IPS-20b (cell line): ENCODE measurements around the gene HAUS1.
A peak's percentile ranks its signal among the peaks of the same experiment; 100 is the strongest.
"Not testable (repeated sequence)": the region's sequence is repeated elsewhere in the genome, so short reads cannot be mapped to it uniquely, and the experiment has no call there.

Source experiments
- H3K27ac ChIP-seq: one replicate; pipeline ENCODE4 v1.5.1; 2013; ENCODE audit warnings: low read length
- H3K27me3 ChIP-seq: 2 replicates; pipeline ENCODE4 v1.6.1; 2013; ENCODE audit warnings: mild to moderate bottlenecking, low read length, inconsistent platforms; ENCODE audit not compliant: insufficient read depth
- H3K36me3 ChIP-seq: 2 replicates; pipeline ENCODE4 v1.6.1; 2013; ENCODE audit warnings: low read depth, mild to moderate bottlenecking, inconsistent platforms, low read length, moderate library complexity; ENCODE audit not compliant: insufficient read depth
- H3K4me1 ChIP-seq: 2 replicates; pipeline ENCODE4 v1.6.1; 2013; ENCODE audit warnings: mild to moderate bottlenecking, control low read depth, inconsistent platforms, low read length, moderate library complexity; ENCODE audit not compliant: insufficient read depth
- H3K4me3 ChIP-seq: 2 replicates; pipeline ENCODE4 v1.5.1; 2013; ENCODE audit warnings: mild to moderate bottlenecking, low read length, inconsistent platforms
- H3K9ac ChIP-seq: 2 replicates; pipeline ENCODE4 v1.6.1; 2013; ENCODE audit warnings: low read depth, mild to moderate bottlenecking, inconsistent platforms, low read length, moderate library complexity
- H3K9me3 ChIP-seq: 2 replicates; pipeline ENCODE4 v1.6.1; 2013; ENCODE audit warnings: mild to moderate bottlenecking, low read depth, low read length, inconsistent platforms; ENCODE audit not compliant: insufficient read depth

HAUS1 gene

DNA sequence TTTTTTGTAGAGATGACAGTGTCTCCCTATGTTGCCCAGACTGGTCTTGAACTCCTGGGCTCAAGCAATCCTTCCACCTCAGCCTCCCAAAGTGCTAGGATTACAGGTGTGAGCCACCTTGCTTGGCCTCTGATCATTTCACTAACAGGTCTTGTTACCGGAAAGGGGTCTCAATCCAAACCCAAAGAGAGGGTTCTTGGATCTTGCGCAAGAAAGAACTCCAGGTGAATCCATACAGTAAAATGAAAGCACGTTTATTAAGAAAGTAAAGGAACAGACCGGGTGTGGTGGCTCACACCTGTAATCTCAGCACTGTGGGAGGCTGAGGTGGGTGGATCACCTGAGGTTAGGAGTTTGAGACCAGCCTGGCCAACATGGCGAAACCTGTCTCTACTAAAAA, 56.7 kb downstream of the HAUS1 start:
- not testable (repeated sequence) for H3K27ac ChIP-seq, H3K9me3 ChIP-seq, H3K9ac ChIP-seq, H3K36me3 ChIP-seq, H3K4me1 ChIP-seq, H3K4me3 ChIP-seq, H3K27me3 ChIP-seq

DNA sequence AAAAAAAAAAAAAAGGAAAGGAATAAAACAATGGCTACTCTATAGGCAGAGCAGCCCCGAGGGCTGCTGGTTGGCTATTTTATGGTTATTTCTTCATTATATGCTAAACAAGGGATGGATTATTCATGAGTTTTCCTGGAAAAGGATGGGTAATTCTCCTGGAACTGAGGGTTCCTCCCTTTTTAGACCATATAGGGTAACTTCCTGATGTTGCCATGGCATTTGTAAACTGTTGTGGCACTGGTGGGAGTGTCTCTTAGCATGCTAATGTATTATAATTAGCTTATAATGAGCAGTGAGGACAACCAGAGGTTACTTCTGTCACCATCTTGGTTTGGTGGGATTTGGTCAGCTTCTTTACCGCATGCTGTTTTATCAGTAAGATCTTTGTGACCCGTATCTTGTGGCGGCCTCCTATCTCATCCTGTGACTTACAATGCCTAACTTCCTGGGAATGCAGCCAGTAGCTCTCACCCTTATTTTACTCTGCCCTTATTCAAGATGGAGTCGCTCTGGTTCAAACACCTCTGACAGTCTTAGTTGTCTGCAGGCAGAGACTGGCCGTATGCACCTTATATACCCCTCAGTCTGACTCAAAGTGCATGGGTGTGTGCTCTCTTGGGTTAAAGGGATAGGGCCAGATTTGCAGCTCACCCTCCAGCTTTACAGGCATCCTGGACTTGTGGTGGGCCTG, 57.7 kb downstream of the HAUS1 start:
- no peaks in the 10 kb centered on the region for H3K9me3 ChIP-seq
- no peak overlapping the region for H3K9ac ChIP-seq
- H3K4me1 ChIP-seq, result peaks cover 4% of the 10 kb centered on the region; the same call in 1 of the 2 replicates
- H3K4me3 ChIP-seq, result no peak overlapping the region
- H3K27me3 ChIP-seq, result no peaks in the 10 kb centered on the region
- H3K36me3 ChIP-seq, result no peaks in the 10 kb centered on the region
- no peak overlapping the region for H3K27ac ChIP-seq

DNA sequence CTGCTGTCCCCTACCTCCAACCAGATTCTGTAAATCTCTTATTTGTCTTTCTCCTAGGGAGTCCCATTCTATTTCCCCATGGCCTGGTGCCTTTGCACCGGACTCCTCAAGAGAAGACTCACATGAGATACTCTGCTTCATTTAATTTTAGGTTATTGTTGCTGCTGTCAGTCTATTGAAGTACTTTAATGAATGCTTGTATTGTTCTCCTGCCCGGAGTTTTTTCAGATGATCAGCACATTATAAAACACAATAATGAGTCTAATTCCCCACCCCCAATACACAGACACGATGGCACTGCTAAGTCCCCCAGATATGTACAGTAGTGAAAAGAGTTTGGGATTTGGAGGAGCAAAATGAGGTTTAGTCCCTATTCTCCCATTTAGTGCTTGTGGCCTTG, 58.9 kb downstream of the HAUS1 start:
- Histone ChIP-seq H3K36me3 (no peaks in the 10 kb centered on the region), H3K27me3 (no peaks in the 10 kb centered on the region), H3K4me1 (peaks cover 9% of the 10 kb centered on the region; the same call in 1 of the 2 replicates), H3K9ac (no peak overlapping the region), H3K27ac (no peak overlapping the region), H3K9me3 (no peaks in the 10 kb centered on the region), H3K4me3 (no peak overlapping the region)

DNA sequence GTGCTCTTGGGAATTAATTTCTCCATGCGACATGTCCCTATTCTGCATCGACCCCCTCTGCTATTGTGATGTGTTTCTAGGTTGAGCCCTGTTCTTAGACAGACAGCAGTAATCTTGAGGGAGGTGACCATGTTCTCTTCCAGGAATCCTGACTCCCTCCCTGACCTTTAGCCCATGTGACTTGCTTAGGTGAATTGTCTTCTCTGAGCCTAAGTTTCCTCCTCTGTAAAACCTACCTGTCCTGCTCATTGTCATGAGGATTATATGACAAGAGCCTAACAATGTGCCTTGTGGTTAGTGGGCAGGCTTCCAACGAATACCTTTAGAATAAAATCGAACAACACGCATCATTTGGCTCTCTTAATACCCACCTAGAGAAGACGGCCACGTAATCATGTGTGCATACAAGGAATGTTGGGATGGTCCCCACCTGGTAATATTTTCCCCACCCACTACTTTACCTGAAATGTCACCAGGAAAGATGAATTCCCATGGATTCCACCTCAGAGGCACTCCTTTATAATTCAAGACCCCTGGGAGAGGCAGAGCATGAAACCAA, 59.8 kb downstream of the HAUS1 start:
- H3K27me3 ChIP-seq, result no peaks in the 10 kb centered on the region
- H3K9ac ChIP-seq, result no peak overlapping the region
- no peak overlapping the region for H3K4me3 ChIP-seq
- no peaks in the 10 kb centered on the region for H3K9me3 ChIP-seq
- H3K4me1 ChIP-seq, result peaks cover 9% of the 10 kb centered on the region; the same call in 1 of the 2 replicates
- no peaks in the 10 kb centered on the region for H3K36me3 ChIP-seq
- no peak overlapping the region for H3K27ac ChIP-seq

DNA sequence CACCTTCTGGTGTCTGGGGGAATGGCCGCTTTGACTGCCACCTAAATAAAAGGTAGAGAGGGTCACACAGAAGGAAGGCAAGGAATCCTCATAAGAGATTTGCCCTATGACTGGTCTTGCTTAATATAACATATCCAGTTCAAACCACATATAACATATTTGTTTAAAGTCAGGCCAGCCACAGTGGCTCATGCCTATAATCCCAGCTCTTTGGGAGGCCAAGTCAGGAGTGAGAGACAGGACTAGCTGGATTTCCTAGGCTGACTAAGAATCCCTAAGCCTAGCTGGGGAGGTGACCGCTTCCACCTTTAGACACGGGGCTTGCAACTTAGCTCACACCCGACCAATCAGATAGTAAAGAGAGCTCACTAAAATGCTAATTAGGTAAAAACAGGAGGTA, 60.3 kb downstream of the HAUS1 start:
- H3K36me3 ChIP-seq, H3K4me3 ChIP-seq, H3K4me1 ChIP-seq, H3K27me3 ChIP-seq, H3K9ac ChIP-seq, H3K9me3 ChIP-seq, H3K27ac ChIP-seq: not testable (repeated sequence)

DNA sequence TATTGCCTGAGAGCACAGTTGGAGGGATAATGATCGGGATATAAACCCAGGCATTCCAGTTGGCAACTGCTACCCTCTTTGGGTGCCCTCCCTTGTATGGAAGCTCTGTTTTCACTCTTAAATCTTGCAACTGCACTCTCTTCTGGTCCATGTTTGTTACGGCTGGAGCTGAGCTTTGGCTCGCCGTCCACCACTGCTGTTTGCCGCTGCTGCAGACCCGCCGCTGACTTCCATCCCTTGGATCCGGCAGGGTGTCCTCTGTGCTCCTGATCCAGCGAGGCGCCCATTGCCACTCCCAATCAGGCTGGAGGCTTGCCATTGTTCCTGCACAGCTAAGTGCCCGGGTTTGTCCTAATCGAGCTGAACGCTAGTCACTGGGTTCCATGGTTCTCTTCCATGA, 60.7 kb downstream of the HAUS1 start:
- Histone ChIP-seq H3K4me1 (peaks cover 9% of the 10 kb centered on the region; the same call in 1 of the 2 replicates), H3K9me3 (no peaks in the 10 kb centered on the region), H3K36me3 (no peaks in the 10 kb centered on the region), H3K27me3 (no peaks in the 10 kb centered on the region), H3K27ac (no peak overlapping the region), H3K4me3 (no peak overlapping the region), H3K9ac (no peak overlapping the region)

DNA sequence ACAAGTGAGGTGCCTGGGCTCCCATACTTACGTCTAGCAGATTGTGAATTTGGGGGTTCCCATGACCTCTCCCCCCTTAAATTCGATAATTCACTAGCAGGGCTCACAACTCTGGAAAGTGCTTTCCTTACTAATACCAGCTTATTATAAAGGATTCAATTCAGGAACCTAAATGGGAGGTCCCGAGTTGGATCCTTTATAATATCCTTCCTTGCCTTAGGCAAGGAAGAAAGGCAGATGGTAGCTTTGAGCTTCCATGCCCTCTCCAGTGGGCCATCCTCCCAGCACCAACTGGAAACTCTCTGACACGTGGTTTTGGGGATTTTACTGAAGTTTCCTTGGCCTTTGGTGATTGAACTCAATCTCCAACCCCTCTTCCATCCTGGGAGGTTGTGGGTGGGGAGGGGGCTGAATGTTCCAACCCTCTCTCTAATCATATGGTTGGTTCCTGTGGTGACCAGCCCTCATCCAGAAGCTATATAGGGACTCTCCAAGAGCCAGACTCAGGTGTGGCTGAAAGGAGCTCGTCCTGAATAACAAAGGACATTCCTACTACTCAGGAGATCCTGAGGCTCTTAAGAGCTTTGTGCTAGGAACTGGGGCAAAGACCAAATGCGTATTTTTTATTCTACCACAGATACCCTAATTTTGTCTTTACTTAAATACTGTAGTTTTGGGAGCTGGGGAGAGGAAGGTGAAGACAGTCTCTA, 62.2 kb downstream of the HAUS1 start:
- Histone ChIP-seq H3K36me3 (no peaks in the 10 kb centered on the region), H3K9me3 (no peaks in the 10 kb centered on the region), H3K27ac (no peak overlapping the region), H3K9ac (no peak overlapping the region), H3K4me1 (peaks cover 9% of the 10 kb centered on the region; the same call in 1 of the 2 replicates), H3K27me3 (no peaks in the 10 kb centered on the region), H3K4me3 (no peak overlapping the region)

DNA sequence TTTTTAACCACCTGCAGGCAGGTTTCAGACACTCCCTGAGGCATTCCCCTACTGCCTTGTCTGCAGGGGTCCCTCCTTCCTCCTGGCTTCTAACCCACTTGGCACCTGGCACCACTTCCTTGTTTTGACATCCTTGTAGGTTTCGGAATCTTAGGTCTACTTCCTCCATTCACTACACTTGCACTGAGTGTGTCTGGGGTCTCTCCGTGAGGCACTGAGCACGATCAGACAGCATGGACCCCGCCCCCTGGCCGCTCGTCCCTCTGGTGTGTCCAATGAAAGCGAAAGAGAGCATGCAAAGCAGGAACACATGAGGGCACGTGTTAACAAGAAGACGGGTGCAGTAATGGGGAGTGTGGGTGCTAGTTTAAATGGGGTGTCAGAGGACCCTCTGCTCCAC, 63.8 kb downstream of the HAUS1 start:
- Histone ChIP-seq H3K4me3 (no peak overlapping the region), H3K9me3 (no peaks in the 10 kb centered on the region), H3K4me1 (peaks cover 9% of the 10 kb centered on the region; the same call in 1 of the 2 replicates), H3K9ac (no peak overlapping the region), H3K36me3 (no peaks in the 10 kb centered on the region), H3K27me3 (no peaks in the 10 kb centered on the region), H3K27ac (no peak overlapping the region)

DNA sequence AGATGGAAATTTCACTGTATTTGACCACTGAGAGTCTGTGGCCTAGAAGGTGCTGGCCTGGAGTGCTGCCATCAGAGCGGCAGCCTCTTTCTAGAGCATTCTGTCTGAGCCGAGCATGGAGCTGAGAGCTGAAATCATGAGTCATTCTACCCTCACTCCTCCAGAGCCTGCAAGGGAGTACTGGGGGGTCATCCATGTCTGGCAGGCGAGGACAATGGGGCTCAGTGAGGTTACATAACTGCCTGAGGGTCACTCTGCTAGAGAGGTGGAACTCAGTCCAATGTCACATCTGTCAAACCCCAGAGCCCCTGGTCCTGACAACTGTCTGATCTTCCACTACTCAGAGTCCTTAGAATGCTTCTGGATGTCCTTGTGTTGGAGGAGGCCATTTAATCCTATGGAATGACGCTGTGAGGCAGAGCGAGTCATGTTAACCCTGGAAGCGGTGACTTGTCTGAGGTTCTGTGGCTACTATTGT, 65.3 kb downstream of the HAUS1 start:
- H3K9ac ChIP-seq, result 0 out of 2 replicates have a peak overlapping the region, but pooled peaks have one; percentile 20
- no peaks in the 10 kb centered on the region for H3K9me3 ChIP-seq
- H3K27me3 ChIP-seq, result no peaks in the 10 kb centered on the region
- H3K36me3 ChIP-seq, result no peaks in the 10 kb centered on the region
- no peak overlapping the region for H3K27ac ChIP-seq
- peaks cover 9% of the 10 kb centered on the region; the same call in 1 of the 2 replicates for H3K4me1 ChIP-seq
- H3K4me3 ChIP-seq, result no peak overlapping the region

DNA sequence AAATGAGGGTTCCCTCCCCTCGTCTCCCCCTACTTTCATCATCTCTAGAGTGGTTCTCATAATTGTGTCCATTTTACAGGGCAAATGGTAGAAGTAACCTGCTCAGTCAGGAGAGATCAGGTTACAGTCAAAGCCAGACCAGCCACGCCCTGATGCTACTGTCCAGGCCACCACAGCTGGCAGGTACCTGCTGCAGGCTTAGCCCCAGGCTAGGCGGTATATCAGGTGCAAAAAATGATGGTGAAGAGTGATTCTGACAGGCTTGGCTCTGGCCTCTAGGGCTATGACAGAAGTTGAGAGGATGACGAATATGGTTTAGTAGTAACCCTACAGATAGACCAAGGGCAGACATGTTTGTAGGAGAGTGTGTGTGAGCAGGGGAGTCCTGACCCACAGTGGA, 67.1 kb downstream of the HAUS1 start:
- Histone ChIP-seq H3K9ac (no peak overlapping the region), H3K36me3 (no peaks in the 10 kb centered on the region), H3K9me3 (no peaks in the 10 kb centered on the region), H3K4me3 (no peak overlapping the region), H3K4me1 (peaks cover 6% of the 10 kb centered on the region; the same call in 1 of the 2 replicates), H3K27me3 (no peaks in the 10 kb centered on the region), H3K27ac (no peak overlapping the region)

DNA sequence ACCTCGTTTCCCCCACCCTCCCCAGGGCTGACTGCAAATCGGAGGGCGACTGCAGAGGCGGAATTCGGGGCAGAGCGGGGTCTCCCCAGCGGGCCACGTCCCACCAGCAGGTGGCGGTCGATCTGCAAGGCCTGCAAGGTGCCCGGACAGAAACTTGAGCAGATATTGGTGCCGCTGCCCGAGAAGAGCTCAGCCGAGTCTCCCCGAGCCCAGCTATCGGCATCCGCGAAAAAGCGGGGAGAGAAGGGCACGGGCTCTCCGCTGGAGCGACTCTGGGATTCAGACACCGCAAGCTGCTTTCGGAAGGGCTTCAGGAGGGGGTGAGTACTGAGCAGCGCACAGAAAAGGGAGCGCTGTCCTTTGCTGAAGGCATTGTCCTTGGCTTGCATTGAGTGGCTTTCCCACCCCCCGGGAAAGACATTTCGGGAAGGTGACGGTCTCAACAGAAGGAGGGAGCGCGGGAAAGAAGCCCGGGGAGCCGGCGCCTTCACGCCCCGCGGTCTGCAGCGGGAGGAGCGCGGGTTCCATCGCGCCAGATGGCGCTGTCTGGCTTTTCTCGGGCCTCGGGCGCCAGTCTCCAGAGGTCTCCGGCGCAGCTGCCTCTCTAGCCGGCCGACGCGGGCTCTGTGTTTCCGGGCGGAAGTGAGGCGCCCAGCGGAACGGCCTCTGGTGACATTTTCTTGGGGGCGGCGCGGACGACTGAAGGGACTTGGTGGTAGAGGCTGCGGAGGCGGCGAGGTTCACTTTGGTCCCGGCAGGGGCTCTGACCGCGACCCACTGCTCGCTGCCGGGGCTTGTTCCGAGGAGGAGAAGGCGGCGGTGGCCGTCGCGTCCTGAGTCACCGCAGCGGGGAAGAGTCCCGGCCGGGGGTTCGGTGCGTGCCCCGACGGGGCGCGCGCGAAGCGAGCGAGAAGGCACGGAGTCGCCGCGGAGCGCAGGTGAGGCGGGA, 69.5 kb downstream of the HAUS1 start:
- H3K9me3 ChIP-seq, result no peaks in the 10 kb centered on the region
- peak overlapping the region; percentile 94 for H3K4me3 ChIP-seq
- peak overlapping the region; percentile 96 for H3K27ac ChIP-seq
- H3K36me3 ChIP-seq, result no peaks in the 10 kb centered on the region
- H3K9ac ChIP-seq, result peak overlapping the region; percentile 98
- H3K4me1 ChIP-seq, result no peaks in the 10 kb centered on the region
- no peaks in the 10 kb centered on the region for H3K27me3 ChIP-seq
